ENCODE results near the gene PNPLA8.

The PNPLA8 gene

DNA sequence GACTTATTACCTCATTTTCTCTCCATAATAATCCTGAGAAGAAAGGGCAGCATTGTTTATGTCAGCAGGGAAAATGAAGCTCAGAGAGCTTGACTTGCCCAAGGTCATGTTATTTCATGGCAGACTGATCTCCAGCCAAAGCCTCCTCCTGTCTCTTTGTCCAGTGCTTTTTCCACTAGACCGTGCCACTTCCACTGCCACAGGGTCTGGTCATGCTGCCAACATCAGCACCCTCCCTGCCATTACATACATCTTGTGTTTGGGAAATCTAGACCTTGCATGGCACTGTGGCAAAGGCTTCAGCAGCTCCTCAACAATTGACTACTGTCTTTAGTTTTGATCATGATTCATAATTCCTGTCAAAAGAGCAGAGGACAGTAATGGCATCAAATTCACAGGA is 94.8 kb downstream of the PNPLA8 start:
- TF ChIP-seq, protein P1, sequence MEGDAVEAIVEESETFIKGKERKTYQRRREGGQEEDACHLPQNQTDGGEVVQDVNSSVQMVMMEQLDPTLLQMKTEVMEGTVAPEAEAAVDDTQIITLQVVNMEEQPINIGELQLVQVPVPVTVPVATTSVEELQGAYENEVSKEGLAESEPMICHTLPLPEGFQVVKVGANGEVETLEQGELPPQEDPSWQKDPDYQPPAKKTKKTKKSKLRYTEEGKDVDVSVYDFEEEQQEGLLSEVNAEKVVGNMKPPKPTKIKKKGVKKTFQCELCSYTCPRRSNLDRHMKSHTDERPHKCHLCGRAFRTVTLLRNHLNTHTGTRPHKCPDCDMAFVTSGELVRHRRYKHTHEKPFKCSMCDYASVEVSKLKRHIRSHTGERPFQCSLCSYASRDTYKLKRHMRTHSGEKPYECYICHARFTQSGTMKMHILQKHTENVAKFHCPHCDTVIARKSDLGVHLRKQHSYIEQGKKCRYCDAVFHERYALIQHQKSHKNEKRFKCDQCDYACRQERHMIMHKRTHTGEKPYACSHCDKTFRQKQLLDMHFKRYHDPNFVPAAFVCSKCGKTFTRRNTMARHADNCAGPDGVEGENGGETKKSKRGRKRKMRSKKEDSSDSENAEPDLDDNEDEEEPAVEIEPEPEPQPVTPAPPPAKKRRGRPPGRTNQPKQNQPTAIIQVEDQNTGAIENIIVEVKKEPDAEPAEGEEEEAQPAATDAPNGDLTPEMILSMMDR (conservative IDR thresholded peaks at IDR 0.05): no peak
- H3K27ac ChIP-seq: no peak overlapping the region

DNA sequence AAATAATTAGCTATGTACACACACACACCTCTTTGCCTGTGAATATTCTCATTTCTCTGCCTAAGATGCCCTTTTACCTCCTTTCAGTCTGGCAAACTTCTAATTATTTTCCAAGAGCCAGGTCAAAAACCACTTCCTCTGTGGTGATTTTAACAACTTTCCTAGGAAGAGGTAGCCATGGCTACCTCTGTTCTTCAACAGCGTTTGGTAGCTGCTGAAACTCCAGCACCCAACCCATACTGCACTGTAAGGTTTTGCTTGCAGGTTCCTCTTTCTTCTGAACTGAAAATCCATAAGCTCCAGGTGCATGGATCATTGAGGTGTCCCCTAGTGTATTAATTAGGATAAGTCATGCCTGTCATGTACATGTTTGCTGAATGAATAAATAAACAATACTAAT is 95.3 kb downstream of the PNPLA8 start:
- TF ChIP-seq, protein P1 (conservative IDR thresholded peaks at IDR 0.05): no peak

DNA sequence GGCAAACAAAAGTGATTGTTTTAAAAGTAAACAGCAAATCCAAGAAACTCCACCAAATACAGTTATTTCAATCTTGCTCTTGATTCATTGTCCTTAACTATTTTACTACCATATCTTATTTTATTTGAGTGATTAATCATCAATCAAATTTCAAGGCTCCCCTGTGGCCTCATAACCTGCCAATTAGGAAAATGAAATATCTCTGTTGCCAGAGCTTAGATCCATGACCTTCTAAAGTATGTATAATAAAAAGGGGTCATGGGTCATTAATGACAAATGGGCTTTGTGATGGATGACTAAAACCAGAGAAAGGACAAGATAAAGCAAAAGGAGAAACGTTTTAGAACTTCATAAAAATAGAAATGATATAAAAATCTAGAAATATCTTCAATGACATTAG is 98.2 kb downstream of the PNPLA8 start:
- H3K27ac ChIP-seq: no peak overlapping the region
- TF ChIP-seq, protein P1 (conservative IDR thresholded peaks at IDR 0.05): no peak

More for the DNA sequence above, 95.3 kb downstream of the PNPLA8 start:
- no peak overlapping the region for H3K27ac ChIP-seq

DNA sequence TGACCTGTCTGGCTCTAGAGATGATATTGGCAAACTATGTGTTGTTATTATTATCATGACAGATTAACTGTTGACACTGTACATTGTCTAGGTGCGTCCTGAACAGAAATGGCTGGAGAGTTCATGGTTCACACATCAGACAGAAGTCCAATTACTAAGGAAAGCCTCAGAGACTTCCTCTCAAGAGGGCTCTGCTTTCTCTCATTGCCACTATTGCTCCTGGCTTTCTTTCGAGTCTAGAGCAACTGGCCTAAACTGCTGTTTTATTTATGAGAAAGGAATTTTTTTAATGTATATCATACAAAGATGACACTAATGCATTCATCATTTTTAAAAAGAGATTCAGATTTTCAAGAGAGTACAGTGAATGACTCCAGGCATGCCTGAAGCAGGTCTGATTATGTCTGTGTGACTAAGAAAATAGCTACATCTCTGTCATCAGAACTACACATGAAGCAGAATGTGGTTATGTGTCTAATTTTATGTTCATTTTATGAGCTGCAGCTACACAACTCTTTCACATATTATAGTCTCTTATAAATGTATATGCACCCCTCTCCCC is 100.1 kb downstream of the PNPLA8 start:
- TF ChIP-seq, protein P1 (conservative IDR thresholded peaks at IDR 0.05): no peak
- H3K27ac ChIP-seq: no peak overlapping the region

DNA sequence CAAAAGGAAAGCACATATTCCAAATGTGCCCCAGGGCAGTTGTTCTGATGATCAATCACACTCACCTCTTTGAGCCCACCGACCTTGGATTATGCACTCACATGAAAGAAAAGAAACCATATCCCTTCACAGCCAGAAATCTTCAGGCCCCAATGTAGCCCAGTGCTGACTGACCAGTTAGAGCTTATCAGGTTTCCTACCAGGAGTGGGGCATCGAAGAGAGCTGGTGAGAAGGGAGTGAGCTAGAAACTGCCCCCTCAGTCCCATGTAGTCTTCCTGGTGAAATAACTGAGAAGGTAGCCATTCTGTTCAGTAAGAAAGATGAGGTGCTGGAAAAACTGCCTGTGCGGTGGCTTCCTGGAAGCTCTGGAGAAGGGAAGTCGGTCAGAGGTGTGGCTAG is 101.9 kb downstream of the PNPLA8 start:
- no peak overlapping the region for H3K27ac ChIP-seq

DNA sequence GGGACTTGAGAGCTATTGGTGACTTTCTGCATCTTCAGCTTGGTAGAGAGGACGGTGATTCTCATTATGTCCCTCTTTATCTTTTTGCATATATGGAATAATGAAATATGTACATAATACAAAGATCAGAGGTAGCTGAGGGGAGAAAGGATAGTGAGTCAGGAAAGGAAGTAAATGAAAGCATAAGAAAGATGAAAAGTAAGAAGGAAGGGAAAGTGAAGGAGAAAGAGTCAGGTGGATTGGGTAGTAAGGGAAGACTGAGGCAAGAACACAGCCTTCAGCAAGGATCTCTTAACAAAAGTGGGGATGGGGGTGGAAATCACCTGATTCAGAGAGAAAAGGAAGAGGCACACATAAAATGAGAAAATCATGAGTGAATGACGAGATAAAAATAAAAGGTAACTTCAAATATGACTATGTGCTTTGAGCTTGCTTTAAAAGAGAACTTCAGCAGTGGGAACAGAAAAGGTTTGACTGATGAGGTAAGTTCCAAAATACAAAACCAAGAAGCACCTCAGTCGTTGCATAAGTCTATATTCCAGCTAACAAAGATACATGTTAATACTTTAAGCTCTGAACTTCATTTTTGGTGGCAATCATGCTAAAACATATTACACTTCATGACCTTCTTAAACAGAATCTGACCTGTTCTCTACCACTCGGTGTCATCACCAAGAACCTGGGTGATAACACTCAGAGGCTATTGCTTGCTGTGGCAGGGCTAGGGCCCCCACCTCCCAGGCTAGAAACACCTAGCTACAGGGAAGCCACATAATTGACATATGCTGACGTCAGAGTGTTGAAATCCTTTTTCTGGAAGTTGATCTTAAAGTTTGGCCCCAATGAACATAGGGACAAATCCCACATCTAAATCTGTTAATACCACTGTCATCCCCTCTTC is 102.6 kb downstream of the PNPLA8 start:
- H3K27ac ChIP-seq: peak overlapping the region; percentile 60; the same call in 1 of the 2 replicates
- TF ChIP-seq, protein P1 (conservative IDR thresholded peaks at IDR 0.05): no peak

More for the DNA sequence above, 101.9 kb downstream of the PNPLA8 start:
- TF ChIP-seq, protein P1 (conservative IDR thresholded peaks at IDR 0.05): no peak

DNA sequence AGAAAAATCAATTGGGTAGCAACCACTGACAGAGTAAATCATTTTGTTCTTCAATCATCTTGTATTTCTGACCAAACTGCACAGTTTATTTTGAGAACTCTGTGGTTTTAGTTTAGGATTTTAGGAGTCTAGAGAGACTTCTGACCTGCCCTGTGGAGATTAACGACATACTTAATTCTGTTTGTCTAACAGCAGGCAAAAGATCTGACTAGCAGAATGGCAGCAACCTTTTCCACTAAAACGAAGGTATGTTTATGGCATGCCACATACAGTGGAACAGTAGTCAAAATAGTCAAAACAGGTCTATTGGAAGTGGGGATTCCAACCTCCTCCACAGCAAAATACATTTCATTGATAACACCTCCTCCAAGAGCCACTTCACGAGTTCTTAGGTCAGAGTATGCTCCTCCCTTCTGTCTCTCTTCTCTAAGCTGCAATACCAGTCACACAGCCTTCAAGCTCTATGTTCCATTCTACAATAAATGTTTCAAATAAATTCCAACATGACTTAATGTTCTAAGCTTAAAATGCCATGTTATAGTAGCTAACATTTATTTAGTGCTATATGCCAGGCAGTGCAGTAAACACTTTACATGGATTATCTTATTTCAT is 104.1 kb downstream of the PNPLA8 start:
- peak overlapping the region; percentile 60 for H3K27ac ChIP-seq
- TF ChIP-seq, protein P1 (conservative IDR thresholded peaks at IDR 0.05): no peak

Measured in VCaP (cell line).